HCT116 (cell line): ENCODE results near the gene CNPY1. TPM values are rescaled to one million over a fixed set of nuclear protein-coding genes. Genes with fewer than 3 reads are reported as not detected.

Experiments
- ATAC-seq: fragments of 200-7000 bp; cut with Tn5 transposase; 2 replicates; pipeline ENCODE4 v1.9.1; 2020; ENCODE audit warnings: mild to moderate bottlenecking, moderate library complexity
- BruUV-seq: library from RNA; stranded (reverse); fragments of 400-500 nt; replicated peaks from 2 replicates; lab custom pipeline; 2021; lab: Mats Ljungman, UMichigan
- CTCF ChIA-PET: fragments of 300-600 bp; sonication (Branson Sonifier 250); formaldehyde crosslinking; loops from one replicate; lab custom pipeline; 2021; ENCODE audit warnings: antibody characterized with exemption; lab: Charles Lee
- POLR2A ChIA-PET: fragments of 300-600, 350-600 bp; sonication (Branson Sonifier 250); formaldehyde crosslinking; loops from one replicate; lab custom pipeline; 2021; ENCODE audit warnings: antibody characterized with exemption; lab: Charles Lee
- RAD21 ChIA-PET, 2 experiments: fragments of 300-600 bp; sonication (Branson Sonifier 250); formaldehyde crosslinking; loops; one replicate each; lab custom pipeline; 2023; ENCODE audit warnings: low total read pairs in 2 of 2; ENCODE audit not compliant: uncharacterized antibody in 2 of 2, unreplicated experiment in 2 of 2, low non-redundant PET in 1 of 2; lab: Charles Lee
- DNase-seq: peaks from one replicate; pipeline ENCODE4 v3.0.0-alpha.2; 2010; ENCODE audit warnings: low read depth, low spot score
- H2AFZ ChIP-seq: fragments of 200-600 bp; shearing (Covaris generic), sonication (generic); 2 replicates; pipeline ENCODE4 v1.6.1; 2017; ENCODE audit warnings: low read depth, mixed run types, mixed read lengths, antibody characterized with exemption, low read length; ENCODE audit not compliant: poor library complexity, severe bottlenecking
- H3K27ac ChIP-seq: 2 replicates; pipeline ENCODE4 v1.5.1; 2012; ENCODE audit warnings: low read depth, low read length
- H3K27me3 ChIP-seq: fragments of 200-600 bp; sonication (generic); 2 replicates; pipeline ENCODE4 v1.6.1; 2016; ENCODE audit warnings: mixed run types, low read length, mixed read lengths; ENCODE audit not compliant: insufficient read depth
- H3K36me3 ChIP-seq, 2 experiments: fragments of 200-500 bp in 1 of 2; fragments of 200-600 bp in 1 of 2; sonication (Bioruptor generic) in 1 of 2; sonication (generic) in 1 of 2; 2 replicates each; pipeline versions ENCODE4 v1.5.1 to v1.6.1; 2014 to 2016; ENCODE audit warnings: low read length in 2 of 2, inconsistent platforms in 1 of 2, mixed read lengths in 1 of 2, mixed run types in 1 of 2; ENCODE audit not compliant: insufficient read depth in 2 of 2, control insufficient read depth in 1 of 2
- H3K4me1 ChIP-seq, 2 experiments: fragments of 200-600 bp in 1 of 2; sonication (generic) in 1 of 2; 2 replicates each; pipeline versions ENCODE4 v1.5.1 to v1.6.1; 2012 to 2017; ENCODE audit warnings: low read length in 2 of 2, inconsistent platforms in 1 of 2, mild to moderate bottlenecking in 1 of 2, mixed read lengths in 1 of 2, mixed run types in 1 of 2, moderate library complexity in 1 of 2; ENCODE audit not compliant: insufficient read depth in 2 of 2, control insufficient read depth in 1 of 2
- H3K4me2 ChIP-seq: fragments of 200-600 bp; sonication (generic); 2 replicates; pipeline ENCODE4 v1.6.1; 2017; ENCODE audit warnings: mixed run types, low read length, mixed read lengths
- H3K4me3 ChIP-seq, 2 experiments: fragments of 200-600 bp in 1 of 2; sonication (generic) in 1 of 2; replicated peaks in 1 of 2; 2 replicates each; pipeline ENCODE4 v1.5.1; 2011 to 2016; ENCODE audit warnings: low read length in 2 of 2, control low read depth in 1 of 2, low read depth in 1 of 2, mild to moderate bottlenecking in 1 of 2, mixed read lengths in 1 of 2, mixed run types in 1 of 2
- H3K79me2 ChIP-seq: fragments of 200-600 bp; sonication (generic); 2 replicates; pipeline ENCODE4 v1.6.1; 2017; ENCODE audit warnings: mild to moderate bottlenecking, mixed run types, low read length, moderate library complexity, mixed read lengths; ENCODE audit not compliant: insufficient read depth
- H3K9ac ChIP-seq: fragments of 200-600 bp; sonication (generic); 2 replicates; pipeline ENCODE4 v1.6.1; 2016; ENCODE audit warnings: low read length, mixed read lengths
- H3K9me2 ChIP-seq: fragments of 200-600 bp; sonication (generic), shearing (Covaris generic); 2 replicates; pipeline ENCODE4 v1.6.1; 2017; ENCODE audit warnings: mixed run types, mild to moderate bottlenecking, moderate library complexity; ENCODE audit not compliant: insufficient read depth
- H3K9me3 ChIP-seq, 2 experiments: fragments of 200-500 bp in 1 of 2; fragments of 200-600 bp in 1 of 2; sonication (Bioruptor generic) in 1 of 2; sonication (generic) in 1 of 2; 2 replicates each; pipeline ENCODE4 v1.6.1; 2014 to 2017; ENCODE audit warnings: low read length in 2 of 2, mixed read lengths in 2 of 2, inconsistent platforms in 1 of 2, low read depth in 1 of 2, mild to moderate bottlenecking in 1 of 2, mixed run types in 1 of 2, moderate library complexity in 1 of 2; ENCODE audit not compliant: control insufficient read depth in 1 of 2, insufficient read depth in 1 of 2
- H4K20me1 ChIP-seq: fragments of 200-600 bp; sonication (generic), shearing (Covaris generic); 2 replicates; pipeline ENCODE4 v1.6.1; 2017; ENCODE audit warnings: mixed run types, mild to moderate bottlenecking, moderate library complexity; ENCODE audit not compliant: insufficient read depth
- EGR1 ChIP-seq: IDR thresholded peaks from 2 replicates; pipeline ENCODE4 v1.6.1; 2012; ENCODE audit warnings: low read depth
- EZH2 ChIP-seq: fragments of 200-600 bp; sonication (generic); IDR thresholded peaks from 2 replicates; pipeline ENCODE4 v1.6.1; 2017; ENCODE audit warnings: antibody characterized with exemption, mixed run types
- EZH2phosphoT487 ChIP-seq: fragments of 200-600 bp; IDR thresholded peaks from 2 replicates; pipeline ENCODE4 v1.6.1; 2018; ENCODE audit warnings: antibody characterized with exemption, borderline replicate concordance
- FOSL1 ChIP-seq: IDR thresholded peaks from 2 replicates; pipeline ENCODE4 v1.6.1; 2012; ENCODE audit warnings: low read depth
- SIN3A ChIP-seq: IDR thresholded peaks from 2 replicates; pipeline ENCODE4 v1.6.1; 2012; ENCODE audit warnings: low read depth
- SP1 ChIP-seq: IDR thresholded peaks from 2 replicates; pipeline ENCODE4 v1.6.1; 2012; ENCODE audit warnings: low read depth
- ZFX ChIP-seq: fragments of 450-650 bp; IDR thresholded peaks from 2 replicates; pipeline ENCODE4 v1.6.1; 2017
- intact Hi-C: fragments of 100-400 bp; cut with micrococcal nuclease; formaldehyde crosslinking; loops from 2 replicates; pipeline ENCODE4 v1.10.0; 2022
- total RNA-seq: library from RNA; stranded (reverse); gene quantifications from one replicate; pipeline ENCODE4 v1.2.1, GENCODE V29; 2021; ENCODE audit not compliant: unreplicated experiment
- TF ChIP-seq, protein P1 (sequence below), 3 experiments: fragments of 200-600 bp in 1 of 3; sonication (generic) in 1 of 3; IDR thresholded peaks in 2 of 3; conservative IDR thresholded peaks in 1 of 3; 2 replicates each; pipeline ENCODE4 v1.5.1; 2012 to 2017; ENCODE audit warnings: low read depth in 2 of 3, low read length in 2 of 3, antibody characterized with exemption in 1 of 3, borderline replicate concordance in 1 of 3, control low read depth in 1 of 3, mild to moderate bottlenecking in 1 of 3, mixed read lengths in 1 of 3, mixed run types in 1 of 3, moderate library complexity in 1 of 3; ENCODE audit not compliant: insufficient read depth in 1 of 3
- TF ChIP-seq, protein P2 (sequence below): IDR thresholded peaks from 2 replicates; pipeline ENCODE4 v1.6.1; 2012
- TF ChIP-seq, protein P3 (sequence below): IDR thresholded peaks from 2 replicates; pipeline ENCODE4 v1.6.1; 2011; ENCODE audit warnings: mild to moderate bottlenecking, low read length, moderate library complexity; ENCODE audit not compliant: insufficient replicate concordance; ENCODE audit errors: extremely low read depth

The CNPY1 gene
- total RNA-seq, 1 experiment from 2014 or later = not detected

DNA sequence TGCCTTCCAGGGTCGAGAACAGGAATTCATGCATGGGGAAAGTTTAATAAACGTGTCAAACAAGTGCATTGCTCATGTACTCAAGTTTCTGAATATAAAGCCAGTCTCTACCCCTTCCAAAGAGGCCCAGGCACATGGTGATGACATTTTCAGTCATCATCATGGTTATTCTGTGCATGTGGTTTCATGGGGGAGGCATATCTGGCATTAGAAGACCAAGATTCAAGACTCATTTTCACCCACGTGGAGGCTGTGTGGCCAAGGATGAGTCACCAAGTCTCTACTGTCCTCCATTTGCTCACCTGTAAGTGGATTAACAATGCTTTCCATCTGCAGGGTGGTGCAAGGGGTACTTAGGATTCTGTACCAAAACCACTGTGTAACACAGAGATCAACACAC lies 34.0 kb upstream of the CNPY1 start:
- Histone ChIP-seq H3K27ac (no peak overlapping the region), H3K9ac (no peak overlapping the region), H4K20me1 (no peaks in the 10 kb centered on the region)
- TF ChIP-seq EGR1 (no peak), ZFX (no peak), EZH2phosphoT487 (no peak)
- TF ChIP-seq, protein P1, sequence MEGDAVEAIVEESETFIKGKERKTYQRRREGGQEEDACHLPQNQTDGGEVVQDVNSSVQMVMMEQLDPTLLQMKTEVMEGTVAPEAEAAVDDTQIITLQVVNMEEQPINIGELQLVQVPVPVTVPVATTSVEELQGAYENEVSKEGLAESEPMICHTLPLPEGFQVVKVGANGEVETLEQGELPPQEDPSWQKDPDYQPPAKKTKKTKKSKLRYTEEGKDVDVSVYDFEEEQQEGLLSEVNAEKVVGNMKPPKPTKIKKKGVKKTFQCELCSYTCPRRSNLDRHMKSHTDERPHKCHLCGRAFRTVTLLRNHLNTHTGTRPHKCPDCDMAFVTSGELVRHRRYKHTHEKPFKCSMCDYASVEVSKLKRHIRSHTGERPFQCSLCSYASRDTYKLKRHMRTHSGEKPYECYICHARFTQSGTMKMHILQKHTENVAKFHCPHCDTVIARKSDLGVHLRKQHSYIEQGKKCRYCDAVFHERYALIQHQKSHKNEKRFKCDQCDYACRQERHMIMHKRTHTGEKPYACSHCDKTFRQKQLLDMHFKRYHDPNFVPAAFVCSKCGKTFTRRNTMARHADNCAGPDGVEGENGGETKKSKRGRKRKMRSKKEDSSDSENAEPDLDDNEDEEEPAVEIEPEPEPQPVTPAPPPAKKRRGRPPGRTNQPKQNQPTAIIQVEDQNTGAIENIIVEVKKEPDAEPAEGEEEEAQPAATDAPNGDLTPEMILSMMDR (IDR thresholded peaks at IDR 0.05 in 2 of 3, conservative IDR thresholded peaks at IDR 0.05 in 1 of 3; ENCODE audit: borderline replicate concordance in 1 of 3, insufficient read depth in 1 of 3, low read depth in 2 of 3, low read length in 2 of 3) = no peak
- TF ChIP-seq, protein P2, sequence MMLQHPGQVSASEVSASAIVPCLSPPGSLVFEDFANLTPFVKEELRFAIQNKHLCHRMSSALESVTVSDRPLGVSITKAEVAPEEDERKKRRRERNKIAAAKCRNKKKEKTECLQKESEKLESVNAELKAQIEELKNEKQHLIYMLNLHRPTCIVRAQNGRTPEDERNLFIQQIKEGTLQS = no peak
- TF ChIP-seq, all 23 proteins: peak for 0
- Histone ChIP-seq H3K4me1 (peaks cover 5 to 12% of the 10 kb centered on the region in 2 experiments; a peak in 2 of 4 replicates), H3K4me3 (no peak overlapping the region), H3K9me2 (no peaks in the 10 kb centered on the region), H3K4me2 (no peak overlapping the region), H2AFZ (no peak overlapping the region), H3K27me3 (peaks cover 12% of the 10 kb centered on the region; the same call in 1 of the 2 replicates), H3K9me3 (no peaks in the 10 kb centered on the region), H3K36me3 (no peaks in the 10 kb centered on the region), H3K79me2 (no peaks in the 10 kb centered on the region)
- RAD21 ChIA-PET = no interaction called here
- CTCF ChIA-PET = no interaction called here
- no TSS peak for BruUV-seq
- no peak for ATAC-seq
- POLR2A ChIA-PET = no interaction called here
- intact Hi-C loops = no loop called here
- DNase-seq = no peak

DNA sequence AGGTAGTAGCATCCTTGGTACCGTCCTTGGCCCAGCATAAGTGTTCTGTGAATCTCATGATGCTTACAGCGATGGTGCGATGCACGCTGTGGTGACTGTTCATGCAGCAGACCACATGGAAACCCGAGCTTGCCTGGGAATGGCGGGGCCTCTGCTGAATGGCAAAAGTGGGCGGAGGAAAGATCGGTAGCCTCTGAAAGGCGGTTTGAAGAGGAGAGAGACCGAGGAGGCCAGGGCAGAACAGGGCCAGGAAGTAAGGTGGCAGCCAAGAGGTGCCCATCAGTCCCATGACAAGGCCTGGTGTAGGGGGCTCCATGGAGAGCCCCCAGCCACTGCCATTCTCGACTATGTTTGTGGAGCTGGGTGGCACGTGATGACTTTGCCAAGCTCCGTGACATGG lies 33.2 kb upstream of the CNPY1 start:
- intact Hi-C loops = no loop called here
- Histone ChIP-seq H3K79me2 (no peaks in the 10 kb centered on the region), H3K27me3 (peaks cover 8% of the 10 kb centered on the region; the same call in 1 of the 2 replicates), H2AFZ (no peak overlapping the region), H3K4me2 (no peak overlapping the region), H3K9ac (no peak overlapping the region), H3K36me3 (no peaks in the 10 kb centered on the region), H4K20me1 (no peaks in the 10 kb centered on the region), H3K9me3 (no peaks in the 10 kb centered on the region), H3K4me3 (no peak overlapping the region), H3K27ac (no peak overlapping the region), H3K9me2 (no peaks in the 10 kb centered on the region), H3K4me1 (peaks cover 5 to 12% of the 10 kb centered on the region in 2 experiments; a peak in 2 of 4 replicates)
- ChIA-PET CTCF (no interaction called here), POLR2A (no interaction called here), RAD21 (no interaction called here)
- DNase-seq = no peak
- ATAC-seq = no peak
- BruUV-seq = no TSS peak
- TF ChIP-seq FOSL1 = no peak
- no peak for TF ChIP-seq SP1
- TF ChIP-seq, protein P2 = no peak
- TF ChIP-seq EZH2 = no peak
- TF ChIP-seq, protein P3, sequence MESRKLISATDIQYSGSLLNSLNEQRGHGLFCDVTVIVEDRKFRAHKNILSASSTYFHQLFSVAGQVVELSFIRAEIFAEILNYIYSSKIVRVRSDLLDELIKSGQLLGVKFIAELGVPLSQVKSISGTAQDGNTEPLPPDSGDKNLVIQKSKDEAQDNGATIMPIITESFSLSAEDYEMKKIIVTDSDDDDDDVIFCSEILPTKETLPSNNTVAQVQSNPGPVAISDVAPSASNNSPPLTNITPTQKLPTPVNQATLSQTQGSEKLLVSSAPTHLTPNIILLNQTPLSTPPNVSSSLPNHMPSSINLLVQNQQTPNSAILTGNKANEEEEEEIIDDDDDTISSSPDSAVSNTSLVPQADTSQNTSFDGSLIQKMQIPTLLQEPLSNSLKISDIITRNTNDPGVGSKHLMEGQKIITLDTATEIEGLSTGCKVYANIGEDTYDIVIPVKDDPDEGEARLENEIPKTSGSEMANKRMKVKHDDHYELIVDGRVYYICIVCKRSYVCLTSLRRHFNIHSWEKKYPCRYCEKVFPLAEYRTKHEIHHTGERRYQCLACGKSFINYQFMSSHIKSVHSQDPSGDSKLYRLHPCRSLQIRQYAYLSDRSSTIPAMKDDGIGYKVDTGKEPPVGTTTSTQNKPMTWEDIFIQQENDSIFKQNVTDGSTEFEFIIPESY = no peak
- no peak for TF ChIP-seq SIN3A
